GM19397 (cell line): ENCODE data around the gene FKBP1B.
"Not testable (repeated sequence)": the region's sequence is repeated elsewhere in the genome, so short reads cannot be mapped to it uniquely, and the experiment has no call there.

Experiments
- ATAC-seq: cut with Tn5 transposase; IDR thresholded peaks from one replicate; pipeline ENCODE4 v1.9.1; 2021; ENCODE audit warnings: mild to moderate bottlenecking, moderate library complexity; ENCODE audit not compliant: unreplicated experiment

The FKBP1B gene

GRCh38 chr2:24022324-24022974 is 27.1 kb upstream of the FKBP1B start:
- no peak for ATAC-seq

DNA sequence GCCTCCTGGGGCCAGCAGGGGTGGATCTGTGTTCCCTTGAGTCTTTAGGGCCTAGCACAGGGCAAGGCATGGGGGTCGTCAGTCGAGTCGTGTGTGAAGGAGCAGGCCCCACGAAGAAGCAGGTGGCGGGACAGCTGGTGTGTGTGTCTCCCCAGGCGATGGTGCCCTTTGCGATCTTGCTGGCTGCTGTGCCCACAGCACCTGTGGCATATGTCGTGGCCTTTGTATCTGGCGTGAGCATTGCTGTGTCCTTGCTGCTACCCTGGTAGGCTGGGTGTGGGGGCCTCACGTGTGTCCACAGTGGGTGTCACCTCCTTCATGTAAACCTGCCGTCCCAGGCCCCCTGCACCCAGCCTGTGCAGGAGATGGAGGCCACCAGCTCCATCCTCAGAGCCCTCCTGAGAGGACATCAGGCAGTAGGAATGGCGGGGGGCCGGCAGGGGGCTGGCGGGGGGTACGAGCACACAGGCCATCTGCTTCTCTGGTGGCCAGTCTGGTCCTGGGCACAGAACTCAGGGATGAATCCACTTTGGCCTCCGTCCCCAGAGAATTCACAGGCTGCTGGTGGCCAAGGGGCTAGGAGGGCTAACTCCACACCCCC is 26.5 kb upstream of the FKBP1B start:
- ATAC-seq: no peak

DNA sequence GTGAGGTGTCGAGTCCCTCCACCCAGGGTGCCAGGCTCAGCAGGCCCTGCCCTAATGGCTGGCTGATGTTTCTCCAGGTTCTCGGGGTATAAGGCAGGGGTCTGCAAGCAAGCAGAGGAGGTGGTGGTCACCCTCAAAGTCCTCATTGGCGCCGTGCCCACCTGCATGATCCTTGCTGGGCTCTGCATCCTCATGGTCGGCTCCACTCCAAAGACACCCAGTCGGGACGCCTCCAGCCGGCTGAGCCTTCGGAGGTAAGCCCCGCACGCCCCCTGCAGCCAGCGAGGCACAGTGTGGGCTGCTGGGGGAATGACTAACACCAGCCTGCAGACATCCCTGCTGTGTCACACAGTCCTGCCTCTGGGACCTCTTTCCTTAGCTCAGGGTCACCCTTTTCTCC is 25.5 kb upstream of the FKBP1B start:
- no peak for ATAC-seq

DNA sequence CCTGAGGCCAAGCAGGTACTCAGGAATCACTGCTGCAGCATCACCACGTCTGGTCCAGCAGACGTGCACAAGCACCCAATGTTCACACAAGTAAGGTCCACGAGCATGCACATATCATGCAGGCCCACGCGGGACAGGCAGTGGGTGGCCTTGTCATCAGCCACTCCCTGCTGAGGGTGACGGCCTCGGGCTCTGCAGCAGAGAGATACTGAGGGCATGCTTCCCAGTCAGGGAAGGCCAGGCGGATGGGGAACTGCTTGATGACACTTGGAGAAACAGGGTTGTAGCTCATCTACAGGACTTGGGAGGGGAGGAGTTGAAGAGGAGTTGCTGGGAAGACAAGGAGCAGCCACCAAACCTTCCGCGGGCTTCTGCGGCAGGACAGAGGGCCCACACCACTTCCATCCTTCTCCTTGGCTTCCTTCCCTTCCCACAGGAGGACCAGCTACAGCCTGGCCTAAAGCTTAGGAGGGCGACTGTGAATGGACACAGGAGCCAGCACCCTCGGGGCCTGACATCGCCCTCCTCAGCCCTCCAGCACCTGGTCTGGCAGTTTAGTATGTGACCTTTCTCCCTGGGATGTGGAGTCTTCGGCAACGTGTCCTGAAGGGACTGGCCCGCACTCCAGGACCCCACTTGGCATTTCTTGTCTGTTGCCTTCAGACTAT is 24.4 kb upstream of the FKBP1B start:
- no peak for ATAC-seq

GRCh38 chr2:24026233-24026632 is 23.3 kb upstream of the FKBP1B start:
- no peak for ATAC-seq

DNA sequence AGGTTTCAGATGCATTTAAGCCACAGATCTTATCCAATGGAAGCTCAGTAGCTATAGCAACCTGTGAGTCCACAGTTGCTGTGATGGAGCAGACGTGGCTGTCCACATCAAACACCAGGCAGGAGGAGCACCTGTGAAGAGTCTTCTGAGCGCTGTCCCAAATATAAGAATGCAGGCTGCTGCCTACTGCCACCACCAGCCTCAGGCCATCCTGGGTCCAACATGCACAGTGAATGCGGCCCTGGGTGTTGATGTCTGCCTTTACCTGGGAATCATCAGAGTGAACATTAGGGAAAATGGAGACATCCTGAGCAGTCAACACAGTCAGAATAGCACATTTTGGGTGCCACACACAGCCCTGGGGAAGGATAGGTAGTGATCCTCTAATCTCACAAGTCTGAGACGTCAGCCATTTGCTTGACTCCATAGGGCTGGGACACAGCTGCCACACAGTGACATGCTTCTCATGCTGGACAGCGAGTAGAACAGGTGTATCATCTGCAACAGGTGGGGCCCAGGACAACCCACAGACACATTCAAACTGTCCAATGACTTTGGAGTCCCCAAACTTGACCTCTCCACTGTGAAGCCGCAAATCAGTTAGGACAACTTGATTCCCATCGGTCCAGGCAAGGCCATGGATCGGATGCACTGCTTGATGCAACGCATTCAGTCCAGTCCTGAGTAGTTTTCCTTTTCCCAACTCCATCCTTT is 10.6 kb upstream of the FKBP1B start:
- no peak for ATAC-seq

DNA sequence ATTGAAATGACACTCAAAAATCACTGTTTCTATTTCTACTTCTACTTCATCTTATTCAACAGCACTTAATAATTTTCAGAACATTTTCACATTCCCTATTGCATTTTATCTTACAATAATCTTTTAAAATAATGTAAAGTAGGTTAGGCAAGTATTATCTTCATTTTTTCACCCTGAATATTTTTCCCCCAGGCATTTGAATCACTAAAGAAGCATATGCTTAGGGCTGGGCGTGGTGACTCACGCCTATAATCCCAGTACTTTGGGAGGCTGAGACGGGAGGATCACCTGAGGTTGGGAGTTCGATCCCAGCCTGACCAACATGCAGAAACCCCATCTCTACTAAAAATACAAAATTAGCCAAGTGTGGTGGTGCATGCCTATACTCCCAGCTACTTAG is 9.0 kb upstream of the FKBP1B start:
- ATAC-seq: no peak

GRCh38 chr2:24043133-24043532 is 6.4 kb upstream of the FKBP1B start:
- ATAC-seq: not testable (repeated sequence)

- no peak for ATAC-seq
Observed at GRCh38 chr2:24045511-24046508, 3.7 kb upstream of the FKBP1B start.

DNA sequence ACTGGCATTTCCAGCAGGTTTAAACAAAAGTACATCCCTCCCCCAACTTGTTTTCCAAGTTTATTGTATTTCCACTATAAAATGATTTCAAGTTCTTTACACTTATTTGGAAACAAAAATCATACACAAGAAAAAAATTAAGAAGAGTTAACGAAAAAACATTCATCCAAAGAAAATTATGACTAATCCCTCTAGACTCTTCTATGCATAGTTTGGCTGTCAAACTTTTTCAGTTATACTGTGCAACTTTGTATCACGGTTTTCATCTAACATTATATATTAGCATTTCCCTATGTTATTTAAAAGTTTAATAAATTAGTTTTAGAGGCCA is 3.0 kb upstream of the FKBP1B start:
- no peak for ATAC-seq

DNA sequence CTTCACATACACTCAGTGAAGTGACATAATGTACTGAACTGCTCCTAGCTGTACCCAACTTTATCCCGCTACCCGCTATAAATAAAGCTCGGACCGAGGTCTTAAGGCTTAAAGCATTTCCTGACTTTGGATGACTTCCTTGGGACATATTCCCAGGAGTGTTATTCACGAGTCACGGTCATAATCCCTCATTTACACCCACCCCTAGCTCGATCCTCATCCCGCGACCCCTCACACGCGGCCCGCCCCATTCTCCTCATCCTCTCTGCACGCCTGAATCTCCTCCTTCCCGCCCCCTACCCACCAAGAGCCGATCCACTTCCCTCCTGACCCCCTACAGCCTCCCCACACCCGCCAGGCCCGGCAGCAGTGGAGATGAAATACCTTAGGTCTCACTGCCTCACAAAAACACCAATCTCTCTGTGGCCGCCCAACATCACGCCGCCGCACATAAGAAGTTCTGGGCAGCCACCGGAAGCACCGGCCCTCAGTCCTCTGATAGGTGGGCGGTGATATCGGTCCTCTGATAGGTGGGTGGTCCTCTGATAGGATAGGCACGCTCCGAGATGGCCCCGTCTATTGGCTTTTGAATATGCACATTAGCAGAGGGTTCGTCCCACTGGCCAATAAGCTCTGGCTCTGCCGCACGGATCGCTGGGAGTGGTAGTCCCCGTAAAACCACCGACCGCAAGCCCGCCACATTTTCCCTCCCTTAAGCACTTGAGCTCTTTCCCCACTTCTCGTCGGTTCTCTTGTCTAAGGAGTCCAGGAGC is 2.4 kb upstream of the FKBP1B start, which contains the start of gene WDCP:
Gene WDCP (minus strand): TSS at position 462 of the 773 bp plus-strand sequence. CDS start 7,897 bp downstream, outside the sequence.
- ATAC-seq: peak; percentile 99

GRCh38 chr2:24047703-24048033 is 1.9 kb upstream of the FKBP1B start:
- peak; percentile 1 for ATAC-seq

GRCh38 chr2:24048769-24049484 is 614 bp upstream of the FKBP1B start:
- no peak for ATAC-seq

DNA sequence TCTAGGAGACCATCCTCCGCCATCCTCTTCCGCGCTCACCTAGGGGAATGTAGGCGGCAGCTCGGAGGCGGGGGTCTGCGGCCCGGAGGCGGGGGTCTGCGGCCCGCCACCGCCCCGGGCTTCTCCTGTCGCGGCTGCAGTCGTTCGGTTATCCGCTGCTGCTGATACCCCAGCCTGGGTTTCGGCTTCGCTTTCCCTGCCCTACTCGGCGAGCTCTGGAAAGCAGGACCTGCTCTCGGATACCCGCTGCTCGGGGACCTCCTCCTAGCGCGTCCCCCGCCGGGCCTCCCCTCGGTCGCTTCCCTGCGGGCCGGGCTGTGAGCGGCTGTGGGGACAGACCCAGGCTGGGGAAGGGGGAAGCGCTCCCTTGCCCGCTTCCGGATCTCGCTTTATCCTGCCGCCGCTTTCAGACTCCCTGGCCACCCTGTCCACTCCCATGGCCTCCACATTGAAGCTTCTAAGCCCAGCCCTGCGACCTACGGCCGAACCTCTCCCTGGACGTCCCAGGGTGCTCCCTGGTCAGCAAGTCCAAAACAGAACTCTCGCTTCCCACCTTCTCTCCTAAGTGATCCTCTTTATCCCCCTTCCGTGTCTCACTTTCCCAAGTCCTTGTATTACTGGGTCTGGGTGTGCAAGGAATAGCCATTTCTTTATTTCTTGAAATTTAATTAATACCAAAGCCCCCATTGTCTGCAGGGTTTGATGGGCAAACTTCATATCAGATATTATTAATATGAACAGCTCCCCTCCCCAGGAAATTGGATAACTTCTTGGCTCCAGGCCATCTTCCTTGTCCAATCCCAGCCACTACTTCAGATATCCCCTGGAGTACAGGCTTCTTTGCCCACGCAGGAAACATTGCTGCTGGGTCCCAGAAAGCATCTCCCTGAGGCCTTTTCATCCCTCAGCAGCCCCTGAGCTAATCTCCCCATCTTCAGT is 769 bp downstream of the FKBP1B start:
- ATAC-seq: no peak

DNA sequence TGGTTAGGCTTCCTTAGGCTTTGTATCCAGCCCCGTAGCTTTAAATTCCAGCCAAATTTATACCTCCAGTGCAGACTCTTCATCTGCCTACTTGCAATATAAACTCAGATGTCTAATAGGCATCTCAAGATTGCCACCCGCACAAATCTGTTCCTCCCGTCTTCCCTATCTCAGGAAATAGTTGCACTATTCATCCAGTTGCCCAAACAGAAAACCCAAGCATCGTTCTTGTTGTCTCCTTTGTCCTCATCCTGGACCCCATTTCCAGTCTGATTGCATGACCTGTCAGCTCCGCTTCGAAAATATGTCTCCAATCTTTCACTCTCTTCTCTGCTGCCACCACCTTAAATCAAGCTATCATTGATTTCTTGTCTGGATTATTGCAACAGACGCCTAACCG is 2.3 kb downstream of the FKBP1B start:
- no peak for ATAC-seq

DNA sequence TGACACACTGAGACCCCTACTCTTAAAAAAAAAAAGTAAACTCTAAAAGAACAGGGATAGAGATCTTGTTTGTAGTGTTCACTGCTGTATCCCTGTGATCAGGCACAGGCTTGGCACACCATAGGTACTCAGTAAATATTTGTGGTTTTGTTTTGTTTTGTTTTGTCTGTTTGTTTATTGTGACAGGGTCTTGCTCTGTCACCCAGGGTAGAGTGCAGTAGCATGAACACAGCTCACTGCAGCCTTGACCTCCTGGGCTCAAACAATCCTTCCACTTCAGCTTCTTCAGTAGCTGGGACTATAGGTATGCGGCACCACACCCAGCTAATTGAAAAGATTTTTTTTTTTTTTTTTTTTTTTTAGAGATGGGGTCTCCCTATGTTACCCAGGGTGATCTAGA is 3.4 kb downstream of the FKBP1B start:
- ATAC-seq: no peak

- ATAC-seq: no peak
Observed at GRCh38 chr2:24054366-24055010, 4.9 kb downstream of the FKBP1B start.

DNA sequence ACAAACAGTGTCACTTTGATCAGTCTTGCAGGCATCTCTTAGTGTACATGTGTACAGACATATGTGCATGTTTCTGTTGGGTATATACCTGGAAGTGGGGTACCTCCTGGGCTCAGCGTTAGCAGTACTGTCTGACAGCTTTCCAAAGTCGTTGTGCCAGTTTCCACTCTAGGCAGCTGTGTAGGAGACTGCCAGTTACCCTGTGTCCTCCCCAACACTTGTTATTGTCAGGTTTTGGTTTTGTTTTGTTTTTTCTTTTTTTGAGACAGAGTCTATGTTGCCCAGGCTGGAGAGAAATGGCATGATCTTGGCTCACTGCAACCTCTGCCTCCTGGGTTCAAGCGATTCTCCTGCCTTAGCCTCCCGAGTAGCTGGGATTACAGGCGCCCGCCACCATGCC is 6.2 kb downstream of the FKBP1B start:
- no peak for ATAC-seq
